ENCODE data around the gene E2F3.

E2F3 gene

GRCh38 chr6:20402342-20403069 lies 827 bp downstream of the E2F3 start:
- peak; percentile 56 for DNase-seq

- peak; percentile 93 for DNase-seq
Observed at GRCh38 chr6:20403070-20403765, 1.5 kb downstream of the E2F3 start.

GRCh38 chr6:20403766-20404640 lies 2.3 kb downstream of the E2F3 start:
- DNase-seq, result peak; percentile 76

- DNase-seq, result peak; percentile 78
Observed at GRCh38 chr6:20404641-20405032, 3.0 kb downstream of the E2F3 start.

GRCh38 chr6:20408851-20409250 lies 7.2 kb downstream of the E2F3 start:
- DNase-seq, result no peak

- no peak for DNase-seq
Observed at GRCh38 chr6:20409427-20409971, 7.8 kb downstream of the E2F3 start.

- no peak for DNase-seq
Observed at GRCh38 chr6:20411544-20411943, 9.9 kb downstream of the E2F3 start.

GRCh38 chr6:20411953-20412681 lies 10.4 kb downstream of the E2F3 start:
- DNase-seq, result no peak

GRCh38 chr6:20412682-20413073 lies 11.0 kb downstream of the E2F3 start:
- DNase-seq, result no peak

- DNase-seq, result no peak
Observed at GRCh38 chr6:20413826-20414225, 12.1 kb downstream of the E2F3 start.

- DNase-seq, result no peak
Observed at GRCh38 chr6:20414711-20415110, 13.0 kb downstream of the E2F3 start.

GRCh38 chr6:20415304-20415703 lies 13.6 kb downstream of the E2F3 start:
- DNase-seq, result no peak

GRCh38 chr6:20415712-20416454 lies 14.2 kb downstream of the E2F3 start:
- DNase-seq, result no peak

GRCh38 chr6:20416567-20417345 lies 15.1 kb downstream of the E2F3 start:
- no peak for DNase-seq

GRCh38 chr6:20417819-20418218 lies 16.1 kb downstream of the E2F3 start:
- DNase-seq, result no peak

GRCh38 chr6:20426177-20427082 lies 24.8 kb downstream of the E2F3 start:
- no peak for DNase-seq

GRCh38 chr6:20427856-20428255 lies 26.2 kb downstream of the E2F3 start:
- DNase-seq, result no peak

- no peak for DNase-seq
Observed at GRCh38 chr6:20432692-20433091, 31.0 kb downstream of the E2F3 start.

- DNase-seq, result no peak
Observed at GRCh38 chr6:20433321-20433720, 31.6 kb downstream of the E2F3 start.

GRCh38 chr6:20433929-20434328 lies 32.2 kb downstream of the E2F3 start:
- DNase-seq, result no peak

All from EL (cell line).